ENCODE data around the gene ARSG.
"Not testable (repeated sequence)": the region's sequence is repeated elsewhere in the genome, so short reads cannot be mapped to it uniquely, and the experiment has no call there.

ARSG gene

GRCh38 chr17:68396226-68397107, 105.2 kb downstream of the ARSG start:
- no peak for DNase-seq (ENCODE audit: low read depth in 2 of 2)

- no peak for DNase-seq (ENCODE audit: low read depth in 2 of 2)
These were observed 105.8 kb downstream of the ARSG start for GRCh38 chr17:68397108-68397536.

GRCh38 chr17:68398691-68399637, 107.7 kb downstream of the ARSG start:
- no peak for DNase-seq (ENCODE audit: low read depth in 2 of 2)

- DNase-seq (ENCODE audit: low read depth in 2 of 2): no peak
These were observed 108.5 kb downstream of the ARSG start for GRCh38 chr17:68399638-68400403.

GRCh38 chr17:68400404-68400735, 109.1 kb downstream of the ARSG start:
- no peak for DNase-seq (ENCODE audit: low read depth in 2 of 2)

GRCh38 chr17:68401288-68401687, 110.0 kb downstream of the ARSG start:
- DNase-seq (ENCODE audit: low read depth in 2 of 2): no peak

GRCh38 chr17:68403122-68403521, 111.8 kb downstream of the ARSG start:
- DNase-seq (ENCODE audit: low read depth in 2 of 2): no peak

GRCh38 chr17:68403837-68404236, 112.5 kb downstream of the ARSG start:
- not testable (repeated sequence) for DNase-seq (ENCODE audit: low read depth in 2 of 2)

GRCh38 chr17:68407656-68408055, 116.4 kb downstream of the ARSG start:
- DNase-seq (ENCODE audit: low read depth in 2 of 2): not testable (repeated sequence)

GRCh38 chr17:68413597-68414560, 122.6 kb downstream of the ARSG start:
- peak; percentile 22 to 42 for DNase-seq (ENCODE audit: low read depth in 2 of 2)

GRCh38 chr17:68414901-68415300, 123.6 kb downstream of the ARSG start:
- DNase-seq (ENCODE audit: low read depth in 2 of 2): not testable (repeated sequence)

- no peak for DNase-seq (ENCODE audit: low read depth in 2 of 2)
These were observed 126.0 kb downstream of the ARSG start for GRCh38 chr17:68417317-68417716.

- DNase-seq (ENCODE audit: low read depth in 2 of 2): no peak
These were observed 127.6 kb downstream of the ARSG start for GRCh38 chr17:68418876-68419275.

GRCh38 chr17:68420065-68420464, 128.8 kb downstream of the ARSG start:
- no peak for DNase-seq (ENCODE audit: low read depth in 2 of 2)

GRCh38 chr17:68421486-68421885, 130.2 kb downstream of the ARSG start:
- no peak for DNase-seq (ENCODE audit: low read depth in 2 of 2)

- DNase-seq (ENCODE audit: low read depth in 2 of 2): no peak
These were observed 131.5 kb downstream of the ARSG start for GRCh38 chr17:68422821-68423220.

GRCh38 chr17:68423251-68423650, 132.0 kb downstream of the ARSG start:
- no peak for DNase-seq (ENCODE audit: low read depth in 2 of 2)

GRCh38 chr17:68424203-68424602, 132.9 kb downstream of the ARSG start:
- no peak for DNase-seq (ENCODE audit: low read depth in 2 of 2)

- DNase-seq (ENCODE audit: low read depth in 2 of 2): no peak
These were observed 133.6 kb downstream of the ARSG start for GRCh38 chr17:68424861-68425260.

GRCh38 chr17:68425979-68426378, 134.7 kb downstream of the ARSG start:
- no peak for DNase-seq (ENCODE audit: low read depth in 2 of 2)

- DNase-seq (ENCODE audit: low read depth in 2 of 2): no peak
These were observed 136.3 kb downstream of the ARSG start for GRCh38 chr17:68427575-68427974.

All from activated CD8-positive, alpha-beta memory T cell treated with anti-CD3 and anti-CD28 coated beads for 4 hours (primary cell).